GM13976 (cell line): ENCODE measurements around the gene NTM.

Experiments
- DNase-seq: peaks from one replicate; pipeline ENCODE4 v3.0.0; 2012; ENCODE audit warnings: low spot score
- in situ Hi-C: fragments of 300-500 bp; cut with MboI; formaldehyde crosslinking; loops from one replicate; pipeline ENCODE4 v1.12.0; 2022; ENCODE audit warnings: low sequenced_read_pairs, mixed read lengths, inconsistent platforms; ENCODE audit not compliant: unreplicated experiment
- TF ChIP-seq, protein P1 (sequence below): IDR thresholded peaks from 2 replicates; pipeline ENCODE4 v1.5.1; 2012; ENCODE audit warnings: borderline replicate concordance, mild to moderate bottlenecking; ENCODE audit not compliant: insufficient read depth; ENCODE audit errors: extremely low read depth, missing control alignments, control extremely low read depth

NTM gene

DNA sequence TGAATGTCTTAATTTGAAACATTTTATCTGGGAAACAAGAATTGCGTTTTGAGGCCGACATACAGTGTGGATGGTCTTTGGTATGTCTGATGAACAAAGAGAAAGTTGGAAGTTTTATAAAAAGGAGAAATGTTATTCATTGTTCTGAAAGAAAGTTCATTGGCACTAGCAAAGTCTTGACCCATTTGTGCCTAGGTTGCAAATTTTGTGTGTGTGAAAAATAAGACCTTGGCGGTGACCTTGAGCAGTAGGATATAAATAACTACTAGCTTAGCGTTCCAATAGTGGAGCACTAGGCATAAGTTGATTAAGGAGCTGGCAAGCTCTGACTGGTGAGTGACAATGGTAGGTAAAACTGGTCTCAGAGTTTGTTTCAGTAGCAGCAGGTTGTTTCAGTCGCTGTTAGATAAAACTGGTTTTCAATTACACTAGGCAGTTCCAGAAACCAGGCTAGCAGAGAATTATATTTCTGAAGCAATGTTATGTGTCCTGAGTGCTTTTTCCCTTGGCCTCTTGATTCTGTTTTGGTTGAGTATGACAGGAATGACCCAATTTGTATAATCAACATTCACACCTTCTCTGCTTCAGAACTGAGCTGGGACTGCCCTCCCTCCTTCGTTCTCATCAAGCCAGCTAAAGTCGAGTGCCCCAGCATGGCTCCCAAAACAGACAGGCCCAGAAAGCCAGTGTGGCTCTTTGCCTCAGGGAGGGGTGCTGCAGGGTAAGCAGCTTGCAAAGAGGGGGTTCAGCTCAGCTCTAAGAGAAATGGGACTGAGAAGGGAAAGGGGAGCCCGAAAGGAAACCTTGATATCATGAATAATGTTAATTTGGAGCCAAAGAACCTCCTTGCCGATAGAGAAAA lies 85.7 kb downstream of the NTM start:
- no peak for DNase-seq
- TF ChIP-seq, protein P1, sequence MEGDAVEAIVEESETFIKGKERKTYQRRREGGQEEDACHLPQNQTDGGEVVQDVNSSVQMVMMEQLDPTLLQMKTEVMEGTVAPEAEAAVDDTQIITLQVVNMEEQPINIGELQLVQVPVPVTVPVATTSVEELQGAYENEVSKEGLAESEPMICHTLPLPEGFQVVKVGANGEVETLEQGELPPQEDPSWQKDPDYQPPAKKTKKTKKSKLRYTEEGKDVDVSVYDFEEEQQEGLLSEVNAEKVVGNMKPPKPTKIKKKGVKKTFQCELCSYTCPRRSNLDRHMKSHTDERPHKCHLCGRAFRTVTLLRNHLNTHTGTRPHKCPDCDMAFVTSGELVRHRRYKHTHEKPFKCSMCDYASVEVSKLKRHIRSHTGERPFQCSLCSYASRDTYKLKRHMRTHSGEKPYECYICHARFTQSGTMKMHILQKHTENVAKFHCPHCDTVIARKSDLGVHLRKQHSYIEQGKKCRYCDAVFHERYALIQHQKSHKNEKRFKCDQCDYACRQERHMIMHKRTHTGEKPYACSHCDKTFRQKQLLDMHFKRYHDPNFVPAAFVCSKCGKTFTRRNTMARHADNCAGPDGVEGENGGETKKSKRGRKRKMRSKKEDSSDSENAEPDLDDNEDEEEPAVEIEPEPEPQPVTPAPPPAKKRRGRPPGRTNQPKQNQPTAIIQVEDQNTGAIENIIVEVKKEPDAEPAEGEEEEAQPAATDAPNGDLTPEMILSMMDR: no peak
- in situ Hi-C loops: no loop called here

GRCh38 chr11:131457163-131457562 lies 86.7 kb downstream of the NTM start:
- no peak for DNase-seq
- TF ChIP-seq, protein P1: no peak
- in situ Hi-C loops: no loop called here

DNA sequence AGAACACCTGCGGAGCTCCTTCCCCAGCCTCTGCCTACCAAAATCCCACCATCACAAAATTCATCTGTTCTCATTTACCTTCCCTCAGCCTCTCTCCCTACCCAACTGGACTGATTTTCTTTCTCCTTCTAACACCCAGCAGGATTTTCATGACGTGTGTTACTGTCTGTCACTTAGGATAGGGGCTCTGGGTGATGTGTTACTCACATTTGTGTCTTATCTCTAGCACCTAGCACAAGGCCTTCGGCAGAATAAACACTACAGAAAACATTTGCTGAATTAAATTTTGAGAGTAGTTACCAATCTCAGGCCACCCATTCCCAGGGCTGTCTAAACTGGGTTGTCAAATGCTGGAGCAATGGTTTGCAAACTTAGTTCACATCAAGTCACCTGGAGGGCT lies 88.0 kb downstream of the NTM start:
- TF ChIP-seq, protein P1: no peak
- DNase-seq: no peak
- in situ Hi-C loops: no loop called here

GRCh38 chr11:131460931-131461330 lies 90.5 kb downstream of the NTM start:
- no peak for DNase-seq
- TF ChIP-seq, protein P1: no peak
- in situ Hi-C loops: no loop called here

DNA sequence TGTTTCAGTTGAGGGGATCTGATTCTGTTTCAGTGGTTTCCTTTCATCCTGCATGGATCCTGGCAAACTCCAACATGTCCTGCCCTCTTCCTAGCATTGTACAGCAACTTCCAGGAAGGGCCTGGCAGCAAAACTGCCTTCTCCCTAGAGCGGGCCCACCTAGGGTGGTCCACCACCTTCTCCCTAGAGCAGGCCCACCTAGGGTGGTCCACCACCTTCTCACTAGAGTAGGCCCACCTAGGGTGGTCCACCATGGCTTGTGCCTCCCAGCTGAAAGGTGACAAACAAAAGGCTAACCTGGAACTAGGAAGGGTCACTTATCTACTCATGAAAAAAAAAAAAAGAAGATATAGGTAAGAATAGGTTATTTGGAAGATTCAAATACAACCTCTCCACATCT lies 92.2 kb downstream of the NTM start:
- in situ Hi-C loops: no loop called here
- no peak for DNase-seq
- TF ChIP-seq, protein P1: no peak

DNA sequence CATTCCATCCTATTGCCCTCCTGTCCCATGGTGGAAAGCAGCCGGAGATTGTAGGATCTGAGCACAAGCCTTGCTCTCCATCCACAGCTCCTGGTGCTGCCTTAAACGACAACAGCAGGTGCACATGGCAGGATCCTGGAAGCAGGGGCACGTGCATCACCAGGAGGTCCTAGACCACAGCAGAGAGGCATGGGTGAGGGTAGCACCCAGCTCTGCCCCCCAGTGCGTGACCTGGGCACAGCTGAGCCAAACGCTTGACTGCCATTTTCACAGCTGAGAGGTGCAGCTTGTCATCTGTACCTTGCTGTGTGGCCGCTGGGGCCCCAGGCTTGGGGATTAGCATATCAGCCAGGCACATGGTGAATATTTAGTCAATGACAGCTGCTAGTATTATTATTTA lies 92.7 kb downstream of the NTM start:
- no peak for DNase-seq
- in situ Hi-C loops: no loop called here
- TF ChIP-seq, protein P1: no peak
